ENCODE results near the gene RADIL.
A peak's percentile ranks its signal among the peaks of the same experiment; 100 is the strongest.
"Not testable (repeated sequence)": the region's sequence is repeated elsewhere in the genome, so short reads cannot be mapped to it uniquely, and the experiment has no call there.

Gene RADIL, protein sequence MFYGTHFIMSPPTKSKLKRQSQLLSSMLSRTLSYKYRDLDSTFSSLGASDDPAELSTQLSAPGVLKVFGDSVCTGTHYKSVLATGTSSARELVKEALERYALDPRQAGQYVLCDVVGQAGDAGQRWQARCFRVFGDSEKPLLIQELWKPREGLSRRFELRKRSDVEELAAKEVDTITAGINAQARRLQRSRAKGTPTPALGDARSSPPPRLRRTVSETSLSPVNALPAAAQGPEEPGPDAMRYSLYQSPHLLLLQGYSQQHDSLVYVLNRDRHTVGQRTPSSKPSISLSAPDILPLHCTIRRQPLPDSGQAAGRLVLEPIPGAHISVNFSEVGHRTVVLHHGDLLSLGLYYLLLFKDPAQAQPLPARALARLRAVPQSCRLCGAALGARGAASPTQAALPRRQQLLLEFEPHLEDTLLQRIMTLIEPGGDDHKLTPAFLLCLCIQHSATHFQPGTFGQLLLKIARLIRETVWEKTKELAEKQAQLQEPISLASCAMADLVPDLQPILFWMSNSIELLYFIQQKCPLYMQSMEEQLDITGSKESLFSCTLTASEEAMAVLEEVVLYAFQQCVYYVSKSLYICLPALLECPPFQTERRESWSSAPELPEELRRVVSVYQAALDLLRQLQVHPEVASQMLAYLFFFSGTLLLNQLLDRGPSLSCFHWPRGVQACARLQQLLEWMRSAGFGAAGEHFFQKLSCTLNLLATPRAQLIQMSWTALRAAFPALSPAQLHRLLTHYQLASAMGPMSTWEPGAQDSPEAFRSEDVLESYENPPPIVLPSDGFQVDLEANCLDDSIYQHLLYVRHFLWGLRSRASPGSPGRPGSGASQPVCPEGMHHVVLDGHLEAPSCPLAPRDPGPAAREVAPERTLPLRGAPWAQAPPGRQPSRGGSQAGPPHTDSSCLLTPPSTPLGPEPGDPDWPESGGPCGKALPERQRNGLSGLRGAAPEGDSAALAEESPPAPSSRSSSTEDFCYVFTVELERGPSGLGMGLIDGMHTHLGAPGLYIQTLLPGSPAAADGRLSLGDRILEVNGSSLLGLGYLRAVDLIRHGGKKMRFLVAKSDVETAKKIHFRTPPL

DNA sequence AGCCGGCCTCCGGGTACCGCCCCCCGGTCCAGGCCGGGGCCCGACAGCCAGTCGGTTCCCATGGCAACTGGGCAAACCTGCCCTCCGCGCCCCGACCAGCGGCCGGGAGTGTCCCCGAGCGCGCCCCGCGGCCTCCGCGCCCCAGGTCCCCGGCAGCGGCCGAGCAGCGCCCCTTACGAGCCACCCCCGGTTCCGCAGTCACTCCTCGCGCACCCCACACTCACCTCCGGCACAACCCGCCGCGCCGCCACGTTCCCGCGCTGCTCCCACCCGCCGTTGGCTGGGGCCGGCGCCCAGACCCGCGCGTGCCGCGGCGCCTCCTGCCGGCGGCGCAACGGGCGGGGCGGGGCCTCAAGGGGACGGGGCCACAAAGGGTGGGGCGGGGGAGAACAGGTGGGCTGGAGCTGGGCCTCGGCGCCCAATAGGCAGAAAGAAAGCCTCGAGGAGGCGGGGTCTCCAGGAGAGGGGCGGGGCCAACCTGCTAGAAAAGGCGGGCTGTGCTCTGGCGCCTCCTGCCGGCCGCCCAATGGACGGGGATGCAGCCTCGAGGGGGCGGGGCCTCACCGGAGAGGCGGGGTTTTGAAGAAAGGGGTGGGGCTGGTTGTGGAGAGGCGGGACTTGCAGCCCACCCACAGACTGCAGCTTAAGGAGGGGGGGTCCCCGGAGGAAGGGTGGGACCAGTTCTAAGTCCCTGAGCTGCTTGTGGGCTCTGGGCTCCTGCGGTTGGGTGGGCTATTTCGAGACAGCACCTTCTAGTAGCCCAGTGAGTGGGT, at the start of gene RADIL:
RADIL (minus strand) TSS at position 345 of the 773 bp plus-strand sequence. CDS start 5,577 bp downstream, outside the sequence.
- FAIRE-seq: peak; percentile 95

DNA sequence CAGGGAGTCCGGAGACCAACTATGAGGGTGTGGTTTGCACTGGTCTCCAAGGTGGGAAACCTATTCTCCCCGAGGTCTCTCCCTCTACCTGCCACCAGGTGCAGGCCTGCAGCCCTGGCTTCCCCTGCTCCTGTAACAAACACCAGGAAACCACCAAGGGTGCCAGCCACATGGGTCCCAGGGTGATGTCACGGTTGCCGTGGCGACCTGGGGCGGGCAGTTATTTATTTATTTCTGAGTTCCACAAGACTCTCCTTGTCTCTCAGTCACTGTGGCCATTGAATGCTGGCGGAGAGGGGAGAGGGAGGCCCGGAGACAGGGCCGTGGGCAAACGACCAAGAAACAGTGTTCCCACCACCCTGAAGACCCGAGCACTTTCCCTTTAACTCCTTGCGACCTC, 48.4 kb upstream of the RADIL start:
- FAIRE-seq: no peak

DNA sequence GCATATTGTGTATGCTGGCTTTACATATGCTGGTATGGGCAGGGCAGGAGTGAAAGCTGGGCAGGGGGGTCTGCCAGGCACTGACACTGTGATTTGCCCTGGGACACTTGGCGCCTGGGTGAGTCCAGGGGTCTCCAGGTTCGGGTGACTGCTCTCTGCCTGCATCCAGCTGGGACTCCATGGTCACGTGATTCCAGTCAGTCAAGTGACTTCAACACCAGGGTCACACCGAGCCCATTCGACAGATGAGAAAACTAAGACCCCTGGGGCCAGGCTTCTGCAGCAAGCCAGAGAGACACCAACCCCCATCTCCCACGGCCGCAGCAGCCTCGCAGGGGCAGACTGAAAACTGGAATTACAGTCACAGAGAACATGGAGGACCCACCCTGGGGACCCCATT, 45.5 kb upstream of the RADIL start:
- no peak for FAIRE-seq

DNA sequence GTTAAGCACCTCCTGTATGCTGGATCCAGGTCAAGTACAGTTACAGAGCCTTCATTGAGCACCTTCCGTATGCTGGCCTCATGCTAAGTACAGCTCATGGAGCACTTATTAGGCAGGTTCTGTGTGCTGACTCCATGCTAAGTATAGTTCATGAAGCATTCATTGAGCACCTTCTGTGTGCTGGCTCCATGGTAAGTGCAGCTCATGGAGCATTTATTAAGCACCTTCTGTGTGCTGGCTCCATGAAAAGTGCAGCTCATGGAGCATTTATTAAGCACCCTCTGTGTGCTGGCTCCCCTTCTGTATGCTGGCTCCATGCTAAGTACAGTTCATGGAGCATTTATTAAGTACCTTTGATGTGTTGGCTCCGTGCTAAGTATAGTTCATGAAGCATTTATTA, 44.9 kb upstream of the RADIL start:
- FAIRE-seq: no peak

DNA sequence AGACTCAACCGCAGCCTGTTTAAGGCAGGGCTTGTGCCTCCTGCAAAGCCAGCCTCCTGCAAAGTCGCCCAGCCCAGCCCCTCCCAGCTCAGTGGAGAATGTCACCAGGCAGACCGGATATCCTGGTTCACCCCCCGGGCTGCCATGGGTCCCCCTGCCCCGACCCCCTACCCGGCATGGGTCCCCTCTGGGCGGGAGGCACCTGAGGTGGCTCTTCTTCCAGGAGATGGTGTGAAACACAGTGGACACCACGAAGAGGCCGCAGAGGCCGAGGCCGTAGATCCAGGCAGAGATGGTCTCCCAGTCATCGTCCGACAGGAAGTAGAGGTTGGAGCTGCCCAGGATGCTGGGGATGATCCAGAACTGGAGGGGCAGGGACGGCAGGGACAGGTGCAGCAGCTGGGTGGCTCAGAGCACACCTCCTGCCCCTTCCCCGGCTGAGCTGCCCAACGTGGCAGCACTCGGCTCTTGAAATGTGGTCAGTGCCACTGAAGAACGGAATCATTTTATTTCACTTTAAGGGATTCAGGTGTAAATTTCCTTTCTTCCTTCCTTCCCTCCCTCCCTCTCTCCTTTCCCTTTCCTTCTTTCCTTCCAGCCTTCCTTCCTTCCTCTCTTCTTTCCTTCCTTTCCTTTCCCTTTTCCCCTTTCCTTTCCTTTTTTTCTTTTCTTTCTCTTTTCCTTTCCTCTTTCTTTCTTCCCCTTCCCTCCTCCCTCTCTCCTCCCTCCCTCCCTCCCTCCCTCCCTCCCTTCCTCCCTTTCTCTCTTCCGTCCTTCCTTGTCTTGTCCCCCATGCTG, 36.7 kb upstream of the RADIL start:
- no peak for FAIRE-seq

DNA sequence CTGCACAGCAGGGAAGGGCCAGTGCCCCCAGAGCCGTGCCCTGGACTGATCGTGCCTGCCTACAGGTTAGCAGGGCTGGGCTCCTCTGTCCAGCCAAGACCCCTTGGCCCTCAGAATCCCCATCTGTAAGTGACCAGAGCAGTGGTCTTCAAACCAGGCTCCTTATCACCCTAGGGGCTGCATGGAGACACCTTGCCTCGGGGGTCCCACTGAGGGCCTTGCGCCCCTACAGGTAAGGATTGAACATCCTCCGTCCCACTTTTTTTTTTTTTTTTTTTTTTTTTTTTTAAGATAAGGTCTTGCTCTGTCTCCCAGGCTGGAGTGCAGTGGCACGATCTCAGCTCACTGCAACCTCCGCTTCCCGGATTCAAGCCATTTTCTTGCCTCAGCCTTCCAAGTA, 32.6 kb upstream of the RADIL start:
- FAIRE-seq: no peak

DNA sequence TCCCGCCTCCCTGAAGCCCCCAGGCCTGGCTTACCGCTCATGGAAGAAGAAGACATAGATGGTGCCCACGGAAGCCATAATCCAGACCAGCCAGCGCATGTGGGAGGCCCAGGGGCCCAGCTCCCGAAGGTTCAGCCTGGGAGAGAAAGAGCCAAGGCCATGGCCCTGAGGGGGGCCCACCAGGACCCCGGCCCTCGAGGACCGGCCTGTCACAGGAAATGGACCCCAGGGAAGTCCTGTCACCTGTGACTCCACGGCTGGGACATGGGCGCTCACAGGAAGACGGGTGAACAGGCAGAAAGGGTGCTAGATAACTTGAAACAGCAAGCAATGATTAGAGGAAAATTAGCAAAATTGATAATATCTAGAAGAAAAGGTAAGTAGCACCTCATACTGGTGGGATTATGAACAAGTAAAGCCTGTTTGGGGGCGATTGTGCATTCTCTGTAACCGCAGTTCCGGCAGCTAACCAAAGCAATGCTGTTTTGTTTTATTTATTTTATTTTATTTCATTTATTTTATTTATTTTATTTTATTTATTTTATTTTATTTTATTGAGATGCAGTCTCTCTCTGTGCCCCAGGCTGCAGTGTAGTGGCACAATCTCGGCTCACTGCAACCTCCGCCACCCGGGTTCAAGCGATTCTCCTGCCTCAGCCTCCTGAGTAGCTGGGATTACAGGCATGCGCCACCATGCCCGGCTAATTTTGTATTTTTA, 27.8 kb upstream of the RADIL start:
- FAIRE-seq: no peak

DNA sequence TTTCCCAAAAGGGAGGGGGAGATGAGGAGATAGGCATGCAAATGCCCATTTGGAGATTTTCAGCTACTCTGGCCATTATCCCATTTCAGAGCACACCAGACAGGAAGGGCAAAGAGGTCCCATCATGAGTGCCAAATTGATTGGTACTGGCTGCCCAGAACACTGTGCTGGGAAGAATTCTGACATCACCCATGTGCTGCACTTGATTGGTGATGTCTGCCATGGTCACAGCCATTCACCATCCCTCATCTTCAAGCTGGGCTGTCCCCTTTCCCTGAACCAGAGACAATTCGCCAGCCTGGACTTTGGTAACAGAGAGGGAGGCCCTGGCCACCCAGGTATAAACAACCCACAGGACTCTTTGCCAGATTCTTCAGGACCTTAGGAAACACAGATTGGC, 23.2 kb upstream of the RADIL start:
- no peak for FAIRE-seq

DNA sequence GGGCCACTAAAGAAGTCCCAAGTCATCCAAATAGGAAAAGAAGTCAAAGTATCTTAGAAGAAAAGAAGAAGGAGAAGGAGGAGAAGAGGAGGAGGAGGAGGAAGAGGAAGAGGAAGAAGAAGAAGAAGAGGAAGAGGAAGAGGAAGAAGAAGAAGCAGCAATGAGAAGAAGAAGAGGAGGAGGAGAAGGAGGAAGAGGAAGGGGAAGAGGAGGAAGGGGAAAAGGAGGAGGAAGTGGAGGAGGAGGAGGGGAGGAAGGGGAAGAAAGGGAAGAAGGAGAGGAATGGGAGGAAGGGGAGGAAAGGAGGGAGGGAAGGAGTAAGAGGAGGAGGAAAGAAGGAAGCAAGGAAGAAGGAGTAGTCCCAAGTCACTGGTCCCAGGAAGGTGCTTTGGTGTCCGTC, 21.7 kb upstream of the RADIL start:
- FAIRE-seq: no peak

DNA sequence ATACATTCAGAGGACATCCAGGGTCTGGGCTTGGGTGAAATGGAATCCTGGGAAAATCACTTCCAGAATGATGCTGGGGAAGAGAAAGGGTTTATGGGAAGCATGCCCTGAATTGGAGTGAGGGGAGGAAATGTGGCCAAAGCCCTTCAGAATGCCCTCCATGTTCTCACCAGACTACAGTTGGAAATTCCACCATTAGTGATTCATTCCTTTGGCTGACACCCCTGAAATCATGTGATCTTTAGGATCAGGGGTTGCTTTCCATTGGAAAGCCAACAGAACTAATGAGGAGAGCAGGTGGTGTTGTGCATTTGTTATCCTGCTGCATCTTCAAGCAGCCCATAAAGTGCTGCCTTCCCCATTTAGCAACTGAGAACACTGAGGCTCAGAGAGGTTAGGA, 20.8 kb upstream of the RADIL start:
- no peak for FAIRE-seq

DNA sequence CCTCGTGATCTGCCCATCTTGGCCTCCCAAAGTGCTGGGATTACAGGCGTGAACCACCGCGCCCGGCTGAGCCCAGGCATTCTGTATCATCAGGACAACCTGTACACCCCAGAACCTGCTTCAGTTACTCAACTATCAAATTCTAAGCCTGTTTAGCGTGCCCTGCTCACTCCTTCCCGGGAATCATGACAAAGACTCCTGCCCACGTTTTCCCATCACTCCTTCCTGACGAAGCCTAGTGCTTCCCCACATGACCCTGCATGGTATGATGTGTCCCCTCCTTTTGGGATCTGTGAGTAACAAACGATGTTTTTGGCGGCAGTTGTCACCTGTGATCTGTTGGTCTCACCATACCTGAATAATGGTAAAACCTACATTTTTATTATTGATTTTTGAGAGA, 12.2 kb upstream of the RADIL start:
- FAIRE-seq: no peak

DNA sequence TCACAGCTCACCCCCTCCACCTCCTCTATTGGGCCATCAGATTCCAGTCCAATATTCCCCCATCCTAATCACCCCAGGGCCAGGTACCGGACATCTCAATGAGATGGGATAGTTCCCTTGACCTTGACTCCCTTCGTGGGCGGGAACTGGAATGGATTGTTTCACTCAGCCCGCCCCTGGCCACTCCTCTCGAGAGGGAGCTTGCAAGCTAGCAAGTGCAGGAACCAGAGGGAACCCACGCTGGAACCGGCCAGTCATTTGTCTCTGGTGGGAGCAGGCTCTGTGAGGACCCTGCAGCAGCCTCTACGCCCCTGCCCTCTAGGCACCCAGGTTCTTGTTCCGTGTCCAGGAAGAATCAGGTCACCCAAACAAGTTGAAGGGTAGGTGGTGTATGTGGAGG, 11.0 kb upstream of the RADIL start:
- no peak for FAIRE-seq

DNA sequence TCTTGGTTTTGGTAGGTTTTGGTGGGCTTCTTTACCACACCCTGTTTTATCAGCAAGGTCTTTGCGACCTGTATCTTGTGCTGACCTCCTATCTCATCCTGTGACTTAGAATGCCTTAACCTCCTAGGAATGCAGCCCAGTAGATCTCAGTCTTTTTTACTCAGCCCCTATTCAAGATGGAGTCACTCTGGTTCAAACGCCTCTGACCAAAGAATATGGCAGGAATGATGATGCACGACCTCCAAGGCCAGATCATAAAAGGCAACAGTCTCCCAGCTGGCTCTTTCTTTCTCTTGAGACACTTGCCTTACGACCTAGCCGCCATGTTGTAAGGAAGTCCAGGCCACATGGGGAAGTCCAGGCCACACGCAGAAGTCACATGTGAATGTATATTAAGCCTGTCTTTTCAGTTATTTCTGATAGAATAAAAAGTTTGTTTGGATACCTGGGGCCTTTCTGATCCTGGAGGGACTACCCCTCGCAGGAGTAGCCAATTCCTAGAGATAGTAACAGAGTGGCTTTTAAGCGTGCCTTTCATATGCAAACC, 10.5 kb upstream of the RADIL start:
- FAIRE-seq: no peak

DNA sequence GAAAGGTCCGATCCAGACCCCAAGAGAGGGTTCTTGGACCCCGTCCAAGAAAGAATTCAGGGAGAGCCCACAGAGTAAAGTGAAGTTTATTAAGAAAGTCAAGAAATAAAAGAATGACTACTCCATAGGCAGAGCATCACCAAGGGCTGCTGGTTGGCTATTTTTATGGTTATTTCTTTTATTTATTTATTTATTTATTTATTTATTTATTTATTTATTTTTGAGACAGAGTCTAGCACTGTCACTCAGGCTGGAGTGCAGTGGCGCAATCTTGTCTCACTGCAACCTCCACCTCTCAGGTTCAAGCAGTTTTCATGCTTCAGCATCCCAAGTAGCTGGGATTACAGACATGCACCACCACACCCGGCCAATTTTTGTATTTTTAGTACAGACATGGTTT, 9.7 kb upstream of the RADIL start:
- FAIRE-seq: not testable (repeated sequence)

DNA sequence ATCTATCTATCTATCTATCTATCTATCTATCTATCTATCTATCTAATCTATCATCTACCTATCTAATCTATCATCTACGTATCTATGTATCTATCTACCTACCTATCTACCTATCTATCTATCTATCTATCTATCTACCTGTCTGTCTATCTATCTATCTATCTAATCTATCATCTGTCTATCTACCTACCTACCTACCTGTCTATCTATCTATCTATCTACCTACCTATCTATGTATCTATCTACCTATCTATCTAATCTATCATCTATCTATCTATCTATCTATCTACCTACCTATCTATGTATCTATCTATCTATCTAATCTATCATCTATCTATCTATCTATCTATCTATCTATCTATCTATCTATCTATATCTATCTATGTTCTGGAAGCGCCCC, 8.0 kb upstream of the RADIL start:
- not testable (repeated sequence) for FAIRE-seq

DNA sequence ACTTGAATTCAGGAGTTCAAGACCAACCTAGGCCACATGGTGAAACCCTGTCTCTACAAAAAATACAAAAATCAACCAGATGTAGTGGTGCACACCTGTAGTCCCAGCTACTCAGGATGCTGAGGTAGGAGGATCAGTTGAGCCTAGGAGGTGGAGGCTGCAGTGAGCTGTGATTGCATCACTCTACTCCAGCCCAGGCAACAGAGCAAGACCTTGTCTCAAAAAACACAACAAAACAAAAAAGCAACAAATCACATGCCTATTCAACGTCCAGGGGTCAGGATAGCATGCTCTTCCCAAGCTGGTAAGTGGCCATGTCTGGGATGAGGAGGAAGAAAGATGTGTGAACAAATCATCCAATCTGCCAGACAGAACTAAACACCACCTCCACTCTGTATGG, 6.2 kb upstream of the RADIL start:
- FAIRE-seq: no peak

DNA sequence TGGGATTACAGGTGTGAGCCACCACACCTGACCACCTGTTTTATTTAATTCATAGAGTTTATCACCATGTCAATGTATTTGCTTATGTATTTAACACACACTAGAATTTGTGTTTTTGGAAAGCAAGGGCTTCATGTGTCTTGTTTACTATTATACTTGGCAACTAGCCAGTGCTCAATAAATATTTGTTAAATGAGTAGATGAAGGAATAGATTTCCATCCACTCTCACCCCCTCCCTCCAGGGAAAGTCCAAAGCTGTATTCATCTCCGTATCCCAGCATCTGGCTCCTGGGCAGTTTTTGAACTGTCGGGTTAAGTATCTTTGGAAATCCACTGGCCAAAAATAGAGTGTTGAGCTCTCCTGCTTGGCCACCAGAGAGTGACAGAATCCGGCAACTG, 4.6 kb upstream of the RADIL start:
- no peak for FAIRE-seq

DNA sequence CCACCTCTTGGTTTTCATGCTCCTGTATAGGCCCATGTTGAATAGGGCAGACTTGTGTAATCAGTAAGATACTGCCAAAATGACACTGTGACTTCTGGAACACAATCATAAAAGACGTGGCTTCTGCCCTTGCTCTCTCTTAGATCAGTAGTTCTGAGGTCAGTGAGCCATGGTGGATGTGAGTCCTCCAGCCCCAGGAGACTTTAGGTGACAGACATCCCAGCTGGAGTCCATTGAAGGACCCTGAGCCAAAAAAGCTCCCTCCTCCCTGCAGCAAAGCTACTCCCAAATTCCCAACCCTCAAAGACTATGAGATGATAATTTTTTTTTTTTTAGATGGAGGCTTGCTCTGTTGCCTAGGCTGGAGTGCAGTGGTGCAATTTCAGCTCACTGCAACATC, 3.2 kb upstream of the RADIL start:
- FAIRE-seq: no peak

DNA sequence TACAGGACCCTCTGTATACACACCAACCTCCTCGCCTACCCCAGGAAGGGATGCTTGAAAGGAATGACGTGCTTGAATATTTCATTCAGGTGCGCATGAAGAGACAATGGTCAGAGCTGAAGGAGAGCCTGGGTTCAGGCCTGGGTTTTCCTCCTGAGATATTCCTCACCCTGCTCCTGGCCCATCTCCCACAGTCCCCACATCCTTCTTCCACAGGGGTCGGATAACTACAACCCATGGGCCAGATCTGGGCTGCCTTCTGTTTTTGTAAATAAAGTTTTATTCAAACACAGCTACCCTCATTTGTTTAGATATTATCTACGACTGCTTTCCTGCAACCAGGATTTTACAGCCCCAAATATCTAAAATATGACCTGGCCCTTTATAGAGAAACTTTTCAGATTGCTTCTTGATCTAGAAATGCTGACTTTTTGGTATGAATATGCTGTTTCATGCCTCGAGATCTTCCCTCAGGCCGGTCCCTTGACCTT, 1.8 kb upstream of the RADIL start:
- FAIRE-seq: no peak

DNA sequence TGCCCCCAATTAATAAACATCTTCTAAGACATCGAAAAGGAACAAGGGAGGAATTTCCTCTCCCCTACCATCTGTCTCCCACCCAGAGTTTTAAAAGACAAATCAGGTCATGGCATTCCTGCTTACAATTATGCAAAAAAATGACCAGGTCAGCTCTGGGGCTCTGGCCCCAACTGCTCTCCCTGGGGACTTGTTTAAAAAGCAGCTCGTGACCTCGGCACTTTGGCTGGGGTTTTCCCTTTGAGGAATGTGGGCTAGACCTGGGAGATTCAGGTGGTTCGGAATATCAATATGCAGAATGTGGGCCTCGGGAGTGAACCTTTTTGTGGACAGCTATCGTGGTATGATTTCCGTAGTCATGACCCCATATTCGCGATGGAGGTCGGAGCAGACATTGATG, 648 bp upstream of the RADIL start:
- no peak for FAIRE-seq

DNA sequence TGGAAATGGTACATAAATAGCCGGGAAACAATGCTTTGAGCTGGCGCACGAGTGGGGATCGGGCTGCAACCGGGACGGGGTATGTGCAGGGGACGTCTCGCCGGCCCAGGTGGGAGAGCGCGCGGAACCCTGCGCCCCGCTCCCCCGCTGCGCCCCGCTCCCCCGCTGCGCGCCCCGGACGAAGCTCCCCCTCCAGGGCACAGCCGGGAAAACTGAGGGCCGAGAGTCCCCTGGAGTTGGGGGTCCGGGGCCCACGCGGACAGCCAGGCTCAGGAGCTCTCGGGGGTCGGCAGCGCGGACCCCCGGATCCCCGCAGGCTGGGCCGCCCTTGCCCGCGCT, 514 bp downstream of the RADIL start:
- no peak for FAIRE-seq
